TTC549 (cell line): ENCODE data around the gene GJA4.

Source experiments
- FAIRE-seq: peaks from 2 replicates; lab custom pipeline; 2012; peaks lifted over from hg19 to GRCh38; lab: Jason Lieb, UNC

The GJA4 gene

DNA sequence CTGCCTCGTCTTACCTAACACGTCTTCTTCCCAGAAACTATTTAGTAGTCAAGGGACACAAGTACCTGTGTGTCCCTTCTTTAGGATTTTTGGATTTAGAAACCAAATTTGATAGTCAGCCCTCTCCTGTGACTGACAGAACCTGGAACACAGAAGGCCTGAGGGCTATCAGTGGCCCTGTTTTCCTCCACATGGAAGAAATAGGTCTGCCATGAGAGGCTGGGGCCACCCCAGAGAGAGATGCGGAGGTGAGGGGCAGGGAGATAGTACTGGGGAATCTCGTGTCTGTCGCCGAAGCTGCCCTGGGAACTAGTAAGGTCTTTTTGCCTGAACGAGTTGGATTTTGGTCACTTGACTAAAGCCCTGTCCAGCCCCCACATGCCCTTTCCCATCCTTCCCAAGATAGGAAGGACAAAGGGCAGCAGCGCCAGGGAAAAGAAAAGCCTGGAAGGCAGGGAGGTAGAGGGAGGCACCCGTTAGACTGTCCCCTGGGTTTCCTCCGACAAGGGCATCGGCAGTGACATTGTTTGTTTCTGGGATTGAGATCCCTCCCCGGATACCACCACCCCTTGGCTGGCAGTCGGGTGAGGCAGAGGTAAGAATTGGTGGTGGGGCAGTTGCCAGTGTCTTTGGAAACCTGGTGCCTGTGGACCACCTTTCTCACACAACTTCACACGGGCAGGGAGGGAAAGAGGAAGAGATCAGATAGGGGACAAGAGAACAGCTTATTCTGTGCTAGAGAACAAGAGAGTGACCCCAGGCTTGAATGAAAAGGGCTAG is 46.9 kb downstream of the GJA4 start:
- no peak for FAIRE-seq

DNA sequence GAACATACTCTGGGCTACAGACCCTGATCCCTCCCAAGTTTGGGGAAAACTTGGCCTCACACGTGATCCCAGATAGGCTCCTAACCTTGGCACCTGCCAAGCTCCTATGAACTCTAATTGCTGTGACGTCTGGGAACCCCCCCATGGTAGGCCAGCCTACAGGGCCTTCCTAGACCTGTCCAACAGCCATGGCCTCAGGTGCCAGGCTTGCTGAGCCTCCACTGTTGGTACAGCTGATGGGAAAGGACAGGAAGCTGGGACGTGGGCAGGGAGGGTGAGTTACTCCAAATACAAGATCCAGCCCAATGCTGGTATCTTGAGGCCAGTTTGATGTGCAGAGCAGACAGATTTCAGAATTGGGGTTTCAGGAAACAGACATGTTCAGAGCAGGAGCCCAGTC is 47.6 kb downstream of the GJA4 start:
- FAIRE-seq: no peak

DNA sequence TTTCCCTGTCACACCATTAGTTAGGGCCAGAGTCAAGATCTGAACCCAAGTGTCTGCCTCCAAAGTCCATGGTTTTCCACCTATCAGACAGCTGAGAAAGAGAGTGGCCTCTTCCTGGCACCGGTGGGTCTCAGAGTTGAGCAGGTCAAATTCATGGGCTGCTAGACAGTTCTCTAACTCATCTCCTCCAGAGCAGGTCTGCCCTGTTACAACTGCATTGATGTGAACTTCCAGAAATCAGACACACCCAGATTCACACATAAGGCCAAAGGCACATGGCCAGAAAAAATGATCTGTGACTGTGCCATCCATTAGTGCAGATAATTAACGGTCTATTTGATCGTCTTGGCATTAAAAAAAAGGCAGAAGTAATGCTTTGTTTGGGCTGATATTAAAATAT is 49.3 kb downstream of the GJA4 start:
- no peak for FAIRE-seq

DNA sequence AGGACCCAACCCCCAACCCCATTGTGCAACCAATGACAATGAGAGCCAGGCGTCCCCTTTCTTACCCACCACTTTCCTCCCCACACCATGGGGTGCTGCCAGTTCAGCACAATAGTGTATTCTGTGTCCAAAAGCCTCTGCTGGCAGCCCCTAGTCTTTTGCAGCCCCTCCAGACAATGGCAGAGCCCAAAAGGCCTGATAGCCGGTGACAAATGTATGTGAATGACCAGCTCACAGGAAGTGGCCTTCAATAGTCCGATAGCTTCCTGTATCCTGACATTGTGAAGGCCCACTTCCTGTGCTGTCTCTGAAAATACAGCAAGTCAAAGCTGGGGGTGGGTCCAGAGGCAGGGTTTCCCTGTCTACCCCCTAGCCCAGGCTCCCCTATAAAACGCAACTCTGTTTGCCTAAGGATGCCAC is 50.2 kb downstream of the GJA4 start:
- no peak for FAIRE-seq

DNA sequence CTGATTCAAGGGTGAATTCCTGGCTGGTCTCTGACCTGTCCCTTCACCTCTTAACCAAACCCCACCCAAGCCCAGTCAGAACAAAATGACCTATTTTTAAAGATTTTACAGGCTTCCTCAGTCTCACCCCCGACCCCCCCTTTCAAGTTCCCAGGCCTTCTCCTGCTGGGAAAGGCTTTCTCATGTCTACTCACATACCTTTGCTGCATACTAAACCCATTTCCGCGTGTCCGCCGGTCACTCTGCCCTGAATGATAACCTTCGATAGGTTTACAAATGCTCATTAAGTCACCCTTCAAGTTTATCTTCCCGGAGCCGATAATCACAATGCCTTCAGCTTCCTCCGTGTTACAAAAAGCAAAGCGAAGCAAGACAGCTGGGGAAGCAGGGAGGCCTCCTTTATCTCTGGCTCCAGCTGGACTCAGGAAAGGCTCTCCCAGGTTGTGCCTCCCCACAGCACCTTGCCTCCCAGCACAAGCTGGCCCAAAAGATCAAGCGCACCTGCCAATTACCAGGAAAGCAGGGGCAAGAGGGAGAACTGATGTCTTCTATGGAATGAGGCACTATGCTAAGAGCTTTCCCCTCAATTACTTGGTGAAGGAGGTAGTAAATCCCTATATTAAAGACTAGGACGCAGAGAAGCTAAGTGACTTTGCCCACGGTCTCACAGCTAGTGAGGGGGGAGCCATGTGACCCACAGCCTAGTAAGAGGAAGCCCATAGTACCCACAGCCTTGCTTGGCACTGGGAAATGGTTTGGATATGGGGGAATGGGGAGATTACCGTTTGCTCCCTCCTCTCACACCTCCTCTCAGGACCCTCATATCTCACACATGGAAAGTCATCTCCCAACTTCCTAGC is 50.8 kb downstream of the GJA4 start:
- no peak for FAIRE-seq

DNA sequence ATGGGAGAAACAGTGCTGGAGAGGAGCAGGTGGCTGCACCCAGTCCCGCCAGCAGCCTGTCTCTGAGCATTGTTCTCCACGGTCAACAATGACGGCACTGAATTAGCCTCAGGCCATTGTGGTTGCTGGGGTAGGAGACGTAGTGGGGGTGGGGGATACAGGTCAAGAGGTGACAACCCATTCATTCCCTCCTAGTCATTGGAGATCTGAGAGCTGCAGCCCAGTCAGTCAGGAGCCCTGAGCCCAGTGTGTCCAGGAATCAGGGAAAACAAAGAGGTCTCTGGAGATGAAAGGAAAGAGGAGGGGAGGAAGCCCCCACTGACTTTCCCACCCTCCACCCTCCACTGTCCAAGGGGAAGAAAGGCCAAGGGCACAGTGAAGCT is 51.4 kb downstream of the GJA4 start:
- FAIRE-seq: no peak
